HG02884 (cell line): Measurements from ENCODE around the gene CAP2.
"Not testable (repeated sequence)": the region's sequence is repeated elsewhere in the genome, so short reads cannot be mapped to it uniquely, and the experiment has no call there.

Experiments
- ATAC-seq: cut with Tn5 transposase; IDR thresholded peaks from one replicate; pipeline ENCODE4 v1.9.1; 2021; ENCODE audit warnings: mild to moderate bottlenecking, moderate library complexity; ENCODE audit not compliant: unreplicated experiment

Gene CAP2

DNA sequence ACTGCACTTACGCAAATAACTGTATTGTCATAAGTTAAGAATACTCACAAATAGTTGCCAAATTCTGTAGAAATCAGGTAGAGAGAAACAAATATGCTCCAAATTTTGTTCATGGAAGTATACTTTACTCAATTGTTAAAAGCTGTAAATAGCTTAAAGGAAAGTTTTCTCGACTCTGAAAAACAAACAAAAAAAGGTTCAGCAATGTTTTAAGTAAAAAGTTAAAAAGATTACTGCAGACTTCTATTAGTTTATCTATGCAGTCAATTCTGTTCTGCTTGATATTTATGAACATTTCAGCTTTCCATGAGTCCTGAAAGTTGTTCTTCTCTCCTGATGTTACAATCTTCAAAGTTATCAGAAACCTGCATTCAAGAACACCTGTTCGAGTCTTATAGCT is 169.2 kb downstream of the CAP2 start:
- ATAC-seq: no peak

GRCh38 chr6:17565399-17565798 is 172.0 kb downstream of the CAP2 start:
- ATAC-seq: no peak

GRCh38 chr6:17574866-17575560 is 181.6 kb downstream of the CAP2 start:
- no peak for ATAC-seq

DNA sequence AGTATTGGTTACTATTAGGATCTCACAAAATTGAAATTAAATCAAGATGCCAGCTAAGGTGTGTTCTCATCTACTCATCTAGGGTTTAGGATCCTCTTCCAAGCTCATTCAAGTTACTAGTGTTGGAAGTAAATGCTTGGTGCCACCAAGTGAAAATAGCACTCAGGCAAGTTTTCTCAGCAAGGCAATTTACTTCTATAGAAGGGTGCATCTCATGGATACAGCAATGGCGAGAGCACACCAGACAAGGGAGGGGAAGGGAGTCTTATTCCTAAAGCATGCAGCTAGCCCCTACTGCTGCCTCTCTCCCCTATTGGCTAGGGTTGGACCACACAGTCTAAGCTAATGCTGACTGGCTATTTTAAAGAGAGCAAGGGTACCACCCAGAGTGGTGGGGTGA is 183.7 kb downstream of the CAP2 start:
- ATAC-seq: no peak

GRCh38 chr6:17580518-17581048 is 187.2 kb downstream of the CAP2 start:
- ATAC-seq: no peak

GRCh38 chr6:17581282-17581681 is 187.9 kb downstream of the CAP2 start:
- not testable (repeated sequence) for ATAC-seq

GRCh38 chr6:17583811-17584210 is 190.4 kb downstream of the CAP2 start:
- no peak for ATAC-seq

DNA sequence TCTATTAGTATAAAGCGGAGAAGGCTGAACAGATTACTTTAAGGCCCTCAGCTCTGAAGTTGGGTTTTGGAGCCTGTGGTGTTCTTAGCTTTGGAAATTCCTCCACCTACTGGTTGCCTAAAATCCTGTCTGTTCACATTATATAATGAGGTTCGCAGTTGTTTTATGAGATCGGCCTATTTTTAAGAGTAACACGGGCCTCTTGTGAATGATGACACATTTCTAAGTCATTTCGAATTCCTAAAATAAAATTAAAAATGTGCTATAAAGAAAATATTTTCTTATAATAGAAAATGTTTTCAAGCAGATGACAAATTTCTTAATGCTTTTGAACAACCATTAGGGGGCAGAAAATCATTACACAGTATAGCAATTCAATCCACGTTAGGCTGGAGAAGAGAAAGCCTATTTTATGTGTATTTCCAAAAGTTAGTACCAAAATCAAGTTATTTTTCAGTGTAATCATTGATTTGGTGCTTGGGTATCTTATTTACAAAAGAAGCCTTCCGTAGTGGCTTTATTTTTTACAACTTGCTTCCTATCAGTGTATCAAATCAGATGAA is 190.9 kb downstream of the CAP2 start:
- peak; percentile 53 for ATAC-seq

GRCh38 chr6:17585766-17586490 is 192.5 kb downstream of the CAP2 start:
- ATAC-seq: no peak

DNA sequence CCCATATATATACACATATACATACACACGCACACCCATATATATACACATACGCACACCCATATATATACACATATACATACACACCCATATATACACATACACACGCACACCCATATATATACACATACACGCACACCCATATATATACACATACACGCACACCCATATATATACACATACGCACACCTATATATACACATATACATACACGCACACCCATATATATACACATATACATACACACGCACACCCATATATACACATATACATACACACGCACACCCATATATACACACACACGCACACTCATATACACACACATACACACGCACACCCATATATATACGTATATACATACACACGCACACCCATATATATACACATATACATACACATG is 193.2 kb downstream of the CAP2 start:
- not testable (repeated sequence) for ATAC-seq

- no peak for ATAC-seq
These were observed 194.6 kb downstream of the CAP2 start for GRCh38 chr6:17588011-17588410.

GRCh38 chr6:17589406-17590096 is 196.2 kb downstream of the CAP2 start:
- ATAC-seq: peak; percentile 70

DNA sequence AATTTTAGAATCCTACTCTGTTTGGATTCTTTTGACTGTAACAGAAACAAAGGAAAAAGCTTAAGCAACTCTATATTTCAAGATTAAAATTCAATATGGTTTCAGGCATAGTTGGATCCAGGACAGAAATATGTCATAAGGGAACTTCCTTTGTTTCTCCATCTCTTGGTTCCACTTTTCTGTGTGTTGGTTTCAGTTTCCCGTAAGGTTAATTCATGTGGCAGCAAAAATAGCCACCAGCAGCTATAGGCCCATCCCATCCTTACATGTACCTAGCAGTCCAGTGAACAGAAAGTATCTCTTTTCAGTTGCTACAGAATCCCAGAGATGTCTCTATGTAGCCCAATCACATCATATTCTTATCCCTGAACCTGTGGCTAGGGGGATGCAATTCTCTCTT is 197.9 kb downstream of the CAP2 start:
- ATAC-seq: no peak

DNA sequence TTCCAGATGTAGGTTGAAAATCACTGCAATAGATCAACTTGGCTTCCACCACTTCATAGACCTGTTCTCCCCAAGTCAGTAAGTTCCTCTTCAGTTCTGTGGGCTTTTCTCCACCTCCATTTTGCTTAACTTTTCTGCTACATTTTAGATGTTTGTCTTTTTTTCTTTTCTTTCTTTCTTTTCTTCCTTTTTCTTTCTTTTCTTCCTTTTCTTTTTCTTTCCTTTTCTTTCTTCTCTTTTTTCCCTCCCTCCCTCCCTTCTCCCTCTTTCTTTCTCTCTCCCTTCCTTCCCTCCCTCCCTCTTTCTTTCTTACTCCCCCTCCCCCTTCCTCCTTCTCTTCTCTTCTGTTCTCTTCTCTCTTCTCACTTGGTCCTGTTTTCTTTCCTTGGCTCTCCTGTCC is 199.9 kb downstream of the CAP2 start:
- ATAC-seq: no peak

DNA sequence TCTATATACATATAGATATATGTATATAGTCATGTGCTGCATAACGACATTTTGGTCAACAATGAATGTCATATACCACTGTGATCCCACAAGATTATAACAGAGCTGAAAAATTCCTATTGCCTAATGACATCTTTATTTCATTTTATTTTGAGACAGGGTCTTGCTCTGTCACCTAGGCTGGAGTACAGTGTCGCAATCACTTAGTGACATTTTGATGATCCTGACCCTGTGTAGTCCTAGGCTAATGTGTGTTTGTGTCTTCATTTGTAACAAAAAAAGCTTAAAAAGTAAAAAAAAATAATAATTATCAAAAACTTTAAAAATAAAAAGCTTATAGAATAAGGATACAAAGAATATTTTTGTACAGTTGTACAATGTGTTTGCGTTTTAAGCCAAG is 202.7 kb downstream of the CAP2 start:
- ATAC-seq: no peak

- peak; percentile 88 for ATAC-seq
These were observed 206.6 kb downstream of the CAP2 start, which contains the start of gene FAM8A1 for GRCh38 chr6:17599877-17600526. TSS of gene FAM8A1 (plus strand) at chr6:17600302. CDS start at chr6:17600410, 108 bp downstream.

- peak; percentile 41 for ATAC-seq
These were observed 207.4 kb downstream of the CAP2 start for GRCh38 chr6:17600527-17601385.

DNA sequence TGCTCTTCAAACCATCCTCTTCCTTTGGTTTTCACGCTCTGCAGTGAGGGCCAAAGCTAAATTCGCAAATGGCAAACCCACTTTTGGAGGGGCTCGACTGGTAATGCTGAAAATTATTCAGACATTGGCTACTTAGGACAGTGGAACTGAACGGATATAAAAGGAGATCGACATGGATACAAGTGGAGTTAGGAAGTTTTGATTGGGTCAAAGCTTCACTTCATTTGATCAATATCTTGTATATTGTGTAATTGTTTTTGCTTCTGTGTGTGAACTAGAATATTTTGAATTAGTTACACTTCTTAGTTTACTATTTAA is 207.9 kb downstream of the CAP2 start:
- ATAC-seq: no peak

- no peak for ATAC-seq
These were observed 209.5 kb downstream of the CAP2 start for GRCh38 chr6:17602888-17603287.

DNA sequence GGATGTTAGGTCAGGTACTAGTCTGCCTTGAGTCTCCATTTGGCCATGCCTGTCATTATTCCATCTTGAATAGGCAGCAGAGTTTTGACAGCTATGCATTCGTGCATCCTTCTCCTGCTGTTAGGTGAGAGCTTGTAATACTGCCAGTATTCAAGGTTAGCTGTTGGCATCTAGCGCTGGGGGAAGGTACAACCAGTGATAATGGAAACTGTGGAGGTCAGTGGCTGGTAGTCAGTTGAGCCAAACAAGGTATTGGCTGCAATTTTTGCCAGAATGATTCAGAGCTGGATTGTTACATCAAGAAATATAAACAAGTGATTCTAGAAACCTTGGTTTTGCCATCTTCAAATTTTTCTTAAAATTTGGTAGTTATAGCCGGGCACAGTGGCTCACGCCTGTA is 213.2 kb downstream of the CAP2 start:
- ATAC-seq: no peak
